Femur (tissue), 1 donor: ENCODE measurements around the gene FAT1.

Experiments used
- DNase-seq: peaks from one replicate; pipeline ENCODE4 v3.0.0-alpha.2; 2017

The FAT1 gene

GRCh38 chr4:186724058-186724863 is 605 bp upstream of the FAT1 start:
- DNase-seq: peak; percentile 68

- DNase-seq: no peak
Observed at GRCh38 chr4:186722796-186723291, 812 bp downstream of the FAT1 start.

- DNase-seq: no peak
Observed at GRCh38 chr4:186719925-186720694, 3.5 kb downstream of the FAT1 start.

DNA sequence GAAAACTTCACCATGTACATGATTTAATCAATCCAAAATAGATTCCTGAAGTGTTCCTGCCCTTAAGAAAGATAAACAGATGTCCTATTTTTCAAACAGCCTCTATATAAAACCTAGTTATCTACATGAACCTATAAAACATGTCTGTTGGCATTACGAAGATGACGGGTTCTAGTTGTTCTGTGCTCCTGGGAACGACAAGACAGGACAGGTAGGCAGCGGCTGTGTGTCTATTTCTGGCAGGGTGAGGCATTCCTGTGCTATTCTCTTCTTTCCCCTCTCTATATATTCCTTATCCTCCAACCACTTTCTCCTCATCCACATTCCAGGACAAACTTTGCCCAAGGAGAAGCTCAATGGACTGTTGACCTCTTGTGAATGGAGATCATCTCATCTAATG is 6.1 kb downstream of the FAT1 start:
- DNase-seq: no peak

DNA sequence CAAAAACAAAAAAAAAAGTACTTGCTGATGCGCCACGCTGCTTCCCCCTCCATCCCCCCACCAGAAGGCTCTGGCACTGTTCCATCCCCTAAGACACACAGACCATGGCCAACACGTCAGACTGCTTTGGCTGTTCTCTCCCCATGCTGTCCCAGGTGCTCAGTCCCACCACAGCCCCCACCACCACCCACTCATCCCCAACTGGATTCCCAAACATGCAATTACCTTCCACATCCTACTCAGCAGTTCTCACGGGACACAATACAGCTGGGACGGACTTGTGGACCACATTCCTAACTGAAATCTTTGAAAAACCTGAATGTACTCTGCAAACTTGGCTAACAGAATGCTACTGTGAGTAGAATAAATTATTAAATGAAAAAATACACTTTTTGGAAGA is 8.6 kb downstream of the FAT1 start:
- no peak for DNase-seq

DNA sequence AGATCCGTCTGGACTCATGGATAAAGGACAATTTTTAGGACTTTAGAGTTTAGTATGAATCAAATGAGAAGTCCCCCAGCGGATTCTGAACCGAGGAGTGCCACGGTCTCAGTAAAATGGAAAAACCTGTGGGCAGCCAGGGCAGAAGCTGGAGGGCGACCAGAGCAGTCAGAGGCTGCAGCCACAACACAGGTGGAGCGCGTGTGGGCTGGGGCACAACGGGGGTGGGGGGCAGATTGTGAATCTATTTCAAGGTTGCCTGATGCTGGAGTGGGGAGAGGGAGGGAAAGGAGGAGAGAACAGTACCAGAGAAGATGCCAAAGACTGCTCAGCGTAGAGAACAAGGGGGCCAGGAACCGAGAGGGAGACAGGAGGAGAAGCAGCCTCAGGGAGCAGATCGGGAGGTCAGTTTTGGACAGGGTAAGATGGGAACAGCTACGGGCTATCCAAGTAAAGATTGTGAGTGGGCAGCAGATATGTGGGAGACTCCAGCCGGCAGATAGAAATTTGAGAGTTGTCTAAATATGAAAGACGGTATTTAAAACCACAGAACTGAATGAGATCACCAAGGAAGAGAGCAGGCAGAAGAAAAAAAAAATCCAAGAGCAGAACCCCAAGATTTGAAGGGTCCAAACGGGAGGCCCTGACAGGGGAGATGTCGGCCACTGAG is 9.5 kb downstream of the FAT1 start:
- DNase-seq: no peak

DNA sequence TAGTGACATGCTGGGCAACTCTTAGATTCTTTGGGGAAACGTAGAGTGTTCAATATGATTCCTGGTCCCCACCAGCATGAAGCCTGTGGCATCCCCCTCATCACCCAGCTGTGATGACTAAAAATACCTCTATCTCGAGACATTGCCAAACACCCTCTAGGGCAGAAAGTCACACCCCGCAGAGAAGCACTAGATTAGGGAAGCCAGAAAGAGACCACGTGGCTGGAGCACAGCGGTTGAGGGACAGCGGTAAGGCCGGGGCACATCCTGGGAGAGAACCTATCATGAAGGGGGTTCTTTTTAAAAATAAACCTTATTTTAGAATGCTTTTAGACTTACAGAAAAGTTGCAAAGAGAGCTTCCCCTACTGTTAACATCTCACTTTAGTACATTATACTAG is 11.0 kb downstream of the FAT1 start:
- DNase-seq: no peak

GRCh38 chr4:186710521-186711119 is 13.0 kb downstream of the FAT1 start:
- DNase-seq: no peak

DNA sequence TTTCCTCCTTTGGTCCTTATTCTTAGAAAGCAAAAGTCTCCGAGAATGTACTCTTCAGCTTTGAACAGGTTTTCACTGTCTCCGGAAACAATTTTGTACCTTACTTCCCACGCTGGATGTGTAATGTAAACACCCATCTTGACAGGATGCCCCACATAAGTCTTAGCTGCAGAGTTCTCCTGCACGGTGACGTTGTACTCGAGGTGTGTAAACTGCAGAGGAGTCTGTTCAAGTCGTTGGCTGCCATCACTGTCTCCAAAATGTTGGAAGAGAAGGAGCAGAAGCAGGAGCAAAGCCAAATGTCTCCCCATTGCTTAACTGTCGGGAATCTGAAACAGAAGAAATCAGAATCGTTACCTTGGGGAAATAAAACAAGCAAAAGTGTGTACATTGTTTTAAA is 14.1 kb downstream of the FAT1 start:
- no peak for DNase-seq

- DNase-seq: no peak
Observed at GRCh38 chr4:186708554-186708953, 15.1 kb downstream of the FAT1 start.

DNA sequence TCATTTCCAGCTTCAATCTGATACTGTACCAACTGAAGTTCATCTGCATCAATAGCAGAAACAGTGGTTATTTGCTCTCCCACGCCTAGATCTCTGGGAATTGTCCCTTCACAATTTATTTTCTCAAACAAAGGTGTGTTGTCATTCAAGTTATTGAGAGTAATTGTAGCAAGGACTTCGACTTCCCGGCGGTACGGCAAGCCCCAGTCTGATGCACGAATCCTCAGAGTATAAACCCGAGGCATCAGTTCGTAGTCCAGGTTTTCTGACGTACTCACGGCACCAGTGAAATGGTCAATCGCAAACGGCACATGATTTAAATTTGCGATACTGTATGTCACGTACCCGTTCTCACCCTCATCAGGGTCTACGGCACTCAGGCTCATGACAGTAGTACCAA is 15.7 kb downstream of the FAT1 start:
- DNase-seq: no peak

- no peak for DNase-seq
Observed at GRCh38 chr4:186707574-186707973, 16.1 kb downstream of the FAT1 start.

- peak; percentile 55 for DNase-seq
Observed at GRCh38 chr4:186704057-186704456, 19.6 kb downstream of the FAT1 start.

DNA sequence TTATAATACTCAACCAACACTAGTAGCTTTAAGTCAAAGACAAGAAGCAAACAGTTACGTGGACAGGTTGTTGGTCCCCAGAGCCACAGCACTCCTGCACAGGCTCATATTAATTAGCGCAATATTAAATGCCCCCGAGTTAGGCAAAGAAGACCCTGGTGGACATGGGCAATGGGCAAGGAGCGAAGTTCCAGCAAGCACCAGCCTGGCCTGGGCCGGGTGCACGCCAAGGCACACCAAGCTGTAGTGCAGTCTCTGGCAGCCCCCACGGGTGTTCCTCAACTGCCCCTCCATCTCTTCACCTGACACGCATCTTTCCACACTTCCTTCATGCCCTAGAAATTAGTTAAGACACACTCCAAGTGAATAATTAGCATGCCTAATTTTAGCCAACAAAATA is 20.1 kb downstream of the FAT1 start:
- no peak for DNase-seq

DNA sequence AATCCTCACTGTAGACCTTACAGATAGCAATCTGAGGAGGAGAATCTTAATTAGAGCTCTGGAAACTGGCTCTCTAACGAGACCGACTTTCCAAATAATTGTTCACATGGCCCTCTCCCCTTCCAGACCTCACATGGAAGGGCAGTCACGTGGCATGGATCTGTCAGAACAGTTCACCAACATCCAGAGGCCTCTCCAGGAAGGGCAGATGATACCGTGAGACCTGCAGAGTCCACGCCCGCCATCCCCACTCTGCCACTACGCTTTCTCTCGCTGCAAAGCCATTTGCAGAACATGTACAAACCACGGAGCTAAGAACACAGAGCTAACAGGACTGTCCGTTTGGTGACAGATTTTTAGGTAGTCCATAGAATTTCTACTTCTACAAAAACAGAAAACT is 20.7 kb downstream of the FAT1 start:
- DNase-seq: no peak

DNA sequence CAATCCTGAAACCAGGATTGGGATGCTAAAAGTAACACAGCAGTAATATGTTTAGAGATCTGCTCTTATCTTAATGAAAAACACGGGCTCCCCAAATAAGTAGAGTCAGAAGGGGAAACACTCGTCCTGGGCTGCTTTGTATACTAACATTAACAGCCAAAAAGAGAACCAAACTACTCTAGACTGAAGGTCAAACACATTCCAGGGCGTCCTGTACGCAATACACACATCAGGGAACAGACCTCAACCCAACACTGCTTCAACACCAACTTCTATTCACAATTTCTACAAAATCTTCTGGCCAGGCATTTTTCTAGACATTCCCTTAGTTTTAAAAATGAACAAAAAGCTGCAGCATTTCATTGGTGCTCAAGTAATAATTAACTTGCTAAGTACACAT is 21.4 kb downstream of the FAT1 start:
- no peak for DNase-seq

- no peak for DNase-seq
Observed at GRCh38 chr4:186701788-186702187, 21.9 kb downstream of the FAT1 start.

- peak; percentile 78 for DNase-seq
Observed at GRCh38 chr4:186701273-186701672, 22.4 kb downstream of the FAT1 start.

GRCh38 chr4:186700746-186701145 is 22.9 kb downstream of the FAT1 start:
- peak; percentile 46 for DNase-seq

DNA sequence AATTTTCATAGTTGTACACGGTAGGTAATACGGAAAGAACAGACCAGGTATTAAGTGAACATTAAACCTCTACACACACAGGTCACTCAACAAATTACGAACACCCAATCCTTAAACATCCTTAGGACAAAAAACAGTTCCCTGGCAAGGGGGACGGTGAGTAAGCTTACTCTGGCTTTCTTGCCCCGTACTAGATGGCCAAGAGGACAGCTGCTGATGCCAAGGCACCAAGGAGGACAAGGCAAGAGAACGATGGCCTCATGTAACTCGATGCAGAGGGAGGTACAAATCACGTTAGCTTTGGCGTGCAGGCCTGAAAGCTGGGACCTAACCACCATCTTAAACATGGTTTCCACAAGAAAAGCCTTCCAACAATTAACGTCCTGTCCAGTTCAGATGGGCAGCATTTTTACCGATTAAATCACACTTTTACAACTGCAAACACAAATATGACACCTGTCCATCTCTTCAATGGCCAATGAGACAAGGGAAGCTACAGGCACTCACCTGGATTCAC is 23.7 kb downstream of the FAT1 start:
- DNase-seq: no peak

DNA sequence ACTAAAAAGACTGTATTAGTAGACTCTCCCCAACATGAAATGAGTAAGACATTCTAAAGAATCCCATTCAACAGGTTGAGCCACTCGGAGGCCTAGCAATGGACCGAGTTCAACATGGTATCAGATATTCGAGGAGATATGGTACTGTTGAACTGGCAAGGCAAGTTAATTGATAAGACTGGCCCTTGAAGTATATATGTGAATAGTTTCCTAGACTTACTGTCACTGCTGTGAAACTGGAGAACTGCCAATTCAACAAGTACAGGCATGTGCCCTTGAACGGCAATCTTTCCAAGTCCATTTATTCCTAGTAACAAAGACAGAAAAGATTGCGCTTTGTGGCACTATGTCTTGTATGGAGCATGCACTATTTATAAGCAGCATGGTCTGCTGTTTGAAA is 24.4 kb downstream of the FAT1 start:
- DNase-seq: no peak

GRCh38 chr4:186698525-186698924 is 25.1 kb downstream of the FAT1 start:
- DNase-seq: no peak

DNA sequence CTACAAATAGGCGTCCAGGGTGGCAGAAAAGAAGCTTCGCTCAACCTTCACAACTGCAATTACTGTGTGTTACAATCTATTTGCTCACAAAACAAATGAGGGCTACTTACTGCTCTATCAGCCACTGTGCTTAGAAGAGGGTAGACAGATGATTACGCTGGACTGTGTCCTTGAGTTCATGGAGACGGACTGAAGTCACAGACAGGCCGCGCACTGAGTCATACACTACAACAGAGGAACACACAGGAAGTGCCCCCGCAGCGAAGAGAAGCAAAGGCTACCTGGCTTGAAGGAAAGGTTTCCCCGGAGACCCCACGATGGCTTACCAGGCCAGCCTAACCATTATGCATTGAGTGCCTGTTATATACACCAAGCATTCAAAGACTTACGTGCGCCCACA is 25.6 kb downstream of the FAT1 start:
- DNase-seq: no peak
